PC-3 (cell line): ENCODE data around the gene SYT15. TPM values are rescaled to one million over a fixed set of nuclear protein-coding genes. Genes with fewer than 3 reads are reported as not detected.

Source experiments
- ATAC-seq: fragments of 200-7000 bp; cut with Tn5 transposase; 2 replicates; pipeline ENCODE4 v1.9.1; 2020; ENCODE audit warnings: mild to moderate bottlenecking, moderate library complexity
- BruUV-seq: library from RNA; stranded (reverse); fragments of 400-500 nt; replicated peaks from 2 replicates; lab custom pipeline; 2021; lab: Mats Ljungman, UMichigan
- CTCF ChIA-PET: fragments of 300-600 bp; sonication (Branson Sonifier 250); formaldehyde crosslinking; loops from one replicate; lab custom pipeline; 2022; ENCODE audit warnings: antibody characterized with exemption; lab: Charles Lee
- POLR2A ChIA-PET: fragments of 300-600 bp; sonication (Branson Sonifier 250); formaldehyde crosslinking; loops from one replicate; lab custom pipeline; 2022; ENCODE audit warnings: antibody characterized with exemption; ENCODE audit not compliant: unreplicated experiment; lab: Charles Lee
- DNase-seq: peaks from one replicate; pipeline ENCODE4 v3.0.0-alpha.2; 2015
- H2AFZ ChIP-seq: fragments of 300-600 bp; sonication (generic); 2 replicates; pipeline ENCODE4 v1.6.0; 2016; ENCODE audit warnings: antibody characterized with exemption, low read length
- H3F3A ChIP-seq: fragments of 300-600 bp; sonication (generic); one replicate; pipeline ENCODE4 v1.6.0; 2017; ENCODE audit warnings: antibody characterized with exemption, low read length, control low read depth, mild to moderate bottlenecking; ENCODE audit not compliant: unreplicated experiment
- H3K27ac ChIP-seq: fragments of 300-600 bp; sonication (generic); 2 replicates; pipeline ENCODE4 v1.5.1; 2016; ENCODE audit warnings: mild to moderate bottlenecking, low read length
- H3K27me3 ChIP-seq: fragments of 300-600 bp; sonication (generic); 2 replicates; pipeline ENCODE4 v1.6.1; 2016; ENCODE audit warnings: low read length, mixed read lengths
- H3K36me3 ChIP-seq: fragments of 300-600 bp; sonication (generic); 2 replicates; pipeline ENCODE4 v1.6.1; 2016; ENCODE audit warnings: low read depth, mixed run types, low read length, mixed read lengths
- H3K4me1 ChIP-seq: fragments of 300-600 bp; sonication (generic); 2 replicates; pipeline ENCODE4 v1.5.1; 2016; ENCODE audit warnings: low read length; ENCODE audit not compliant: insufficient read depth
- H3K4me2 ChIP-seq: fragments of 300-600 bp; sonication (generic); 2 replicates; pipeline ENCODE4 v1.6.0; 2016; ENCODE audit warnings: low read length
- H3K4me3 ChIP-seq: fragments of 300-600 bp; sonication (generic); 2 replicates; pipeline ENCODE4 v1.5.1; 2016; ENCODE audit warnings: mild to moderate bottlenecking, low read length, mixed read lengths
- H3K79me2 ChIP-seq: fragments of 300-600 bp; sonication (generic); 2 replicates; pipeline ENCODE4 v1.6.1; 2017; ENCODE audit warnings: low read length, mixed read lengths
- H3K9ac ChIP-seq: fragments of 300-600 bp; sonication (generic); 2 replicates; pipeline ENCODE4 v1.6.0; 2016; ENCODE audit warnings: mild to moderate bottlenecking, low read length
- H3K9me2 ChIP-seq: fragments of 300-600 bp; sonication (generic); replicated peaks from 2 replicates; pipeline ENCODE4 v1.6.1; 2016; ENCODE audit warnings: mixed run types, low read length, mixed read lengths
- H3K9me3 ChIP-seq: fragments of 300-600 bp; sonication (generic); 2 replicates; pipeline ENCODE4 v1.6.1; 2016; ENCODE audit warnings: low read length, mixed read lengths
- H4K20me1 ChIP-seq: fragments of 300-600 bp; sonication (generic); 2 replicates; pipeline ENCODE4 v1.6.1; 2016; ENCODE audit warnings: low read length, mixed read lengths
- EZH2 ChIP-seq: fragments of 300-600 bp; sonication (generic); IDR thresholded peaks from one replicate; pipeline ENCODE4 v1.6.1; 2017; ENCODE audit warnings: antibody characterized with exemption, mild to moderate bottlenecking, low read length; ENCODE audit not compliant: unreplicated experiment
- EZH2phosphoT487 ChIP-seq: fragments of 300-600 bp; sonication (generic); IDR thresholded peaks from 2 replicates; pipeline ENCODE4 v1.6.1; 2018; ENCODE audit warnings: mild to moderate bottlenecking, antibody characterized with exemption, low read length, borderline replicate concordance
- intact Hi-C: fragments of 100-400 bp; cut with micrococcal nuclease; formaldehyde crosslinking; loops from 2 replicates; pipeline ENCODE4 v1.9.0; 2023
- total RNA-seq: library from RNA; depleted of rRNA; stranded (reverse); fragments of >200 nt; gene quantifications from 2 replicates; pipeline ENCODE4 v1.2.3, GENCODE V29; 2014
- TF ChIP-seq, protein P1 (sequence below): fragments of 300-600 bp; sonication (generic); conservative IDR thresholded peaks from 2 replicates; pipeline ENCODE4 v1.5.1; 2017; ENCODE audit warnings: antibody characterized with exemption, low read depth, mild to moderate bottlenecking, low read length

The SYT15 gene
- total RNA-seq, 1 experiment from 2014 or later, result not detected

DNA sequence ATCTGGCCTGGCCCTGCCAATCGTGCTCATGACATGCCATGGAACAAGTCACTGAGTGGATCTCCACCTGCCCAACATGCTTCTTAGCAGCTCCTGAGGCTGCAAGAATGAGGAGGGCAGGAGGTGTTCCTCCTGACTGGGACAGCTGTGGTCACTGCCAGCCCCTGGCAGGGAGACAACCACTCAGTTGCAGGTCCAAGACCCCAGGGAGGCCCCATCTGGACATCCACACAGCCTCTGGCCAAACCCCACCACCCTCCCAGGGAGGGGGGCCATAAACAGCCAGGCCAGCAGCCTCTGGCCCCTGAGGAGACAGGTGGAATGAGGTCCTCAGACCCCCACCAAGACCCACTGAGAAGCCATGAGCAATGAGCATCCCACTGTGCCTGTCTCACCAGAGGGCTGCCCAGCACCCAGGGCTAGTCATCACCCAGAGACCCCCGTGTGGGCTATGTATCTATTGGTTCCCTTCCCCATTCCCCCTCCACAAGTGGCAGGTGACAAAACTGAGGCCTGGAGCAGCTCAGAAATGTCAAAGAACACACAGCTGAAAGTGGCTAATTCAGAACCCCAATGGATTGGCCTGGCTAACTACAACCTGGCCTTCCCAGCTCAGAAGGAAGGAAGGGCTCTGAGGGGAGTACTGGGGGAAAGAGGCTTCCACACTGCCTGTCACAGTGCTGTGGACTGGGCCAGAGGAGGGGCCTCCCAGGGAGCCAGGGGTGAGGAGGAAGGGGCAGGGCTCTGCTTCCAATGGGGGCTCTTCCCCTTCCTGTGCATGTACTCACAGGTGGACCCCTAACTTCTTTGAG, 25.5 kb upstream of the SYT15 start:
- Histone ChIP-seq H3K4me2 (no peak overlapping the region), H3K4me1 (no peaks in the 10 kb centered on the region), H3F3A (no peaks in the 10 kb centered on the region), H3K27ac (no peak overlapping the region), H3K4me3 (no peak overlapping the region), H3K9me2 (no peaks in the 10 kb centered on the region), H3K9ac (no peak overlapping the region), H4K20me1 (no peaks in the 10 kb centered on the region), H3K36me3 (no peaks in the 10 kb centered on the region), H3K9me3 (no peaks in the 10 kb centered on the region), H3K27me3 (no peaks in the 10 kb centered on the region), H3K79me2 (no peaks in the 10 kb centered on the region), H2AFZ (no peak overlapping the region)
- intact Hi-C loops, result no loop called here
- no TSS peak for BruUV-seq
- DNase-seq, result no peak
- no peak for ATAC-seq
- TF ChIP-seq EZH2phosphoT487 (no peak), EZH2 (no peak)
- TF ChIP-seq, protein P1, sequence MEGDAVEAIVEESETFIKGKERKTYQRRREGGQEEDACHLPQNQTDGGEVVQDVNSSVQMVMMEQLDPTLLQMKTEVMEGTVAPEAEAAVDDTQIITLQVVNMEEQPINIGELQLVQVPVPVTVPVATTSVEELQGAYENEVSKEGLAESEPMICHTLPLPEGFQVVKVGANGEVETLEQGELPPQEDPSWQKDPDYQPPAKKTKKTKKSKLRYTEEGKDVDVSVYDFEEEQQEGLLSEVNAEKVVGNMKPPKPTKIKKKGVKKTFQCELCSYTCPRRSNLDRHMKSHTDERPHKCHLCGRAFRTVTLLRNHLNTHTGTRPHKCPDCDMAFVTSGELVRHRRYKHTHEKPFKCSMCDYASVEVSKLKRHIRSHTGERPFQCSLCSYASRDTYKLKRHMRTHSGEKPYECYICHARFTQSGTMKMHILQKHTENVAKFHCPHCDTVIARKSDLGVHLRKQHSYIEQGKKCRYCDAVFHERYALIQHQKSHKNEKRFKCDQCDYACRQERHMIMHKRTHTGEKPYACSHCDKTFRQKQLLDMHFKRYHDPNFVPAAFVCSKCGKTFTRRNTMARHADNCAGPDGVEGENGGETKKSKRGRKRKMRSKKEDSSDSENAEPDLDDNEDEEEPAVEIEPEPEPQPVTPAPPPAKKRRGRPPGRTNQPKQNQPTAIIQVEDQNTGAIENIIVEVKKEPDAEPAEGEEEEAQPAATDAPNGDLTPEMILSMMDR, result no peak
- CTCF ChIA-PET, result no interaction called here
- POLR2A ChIA-PET, result no interaction called here

DNA sequence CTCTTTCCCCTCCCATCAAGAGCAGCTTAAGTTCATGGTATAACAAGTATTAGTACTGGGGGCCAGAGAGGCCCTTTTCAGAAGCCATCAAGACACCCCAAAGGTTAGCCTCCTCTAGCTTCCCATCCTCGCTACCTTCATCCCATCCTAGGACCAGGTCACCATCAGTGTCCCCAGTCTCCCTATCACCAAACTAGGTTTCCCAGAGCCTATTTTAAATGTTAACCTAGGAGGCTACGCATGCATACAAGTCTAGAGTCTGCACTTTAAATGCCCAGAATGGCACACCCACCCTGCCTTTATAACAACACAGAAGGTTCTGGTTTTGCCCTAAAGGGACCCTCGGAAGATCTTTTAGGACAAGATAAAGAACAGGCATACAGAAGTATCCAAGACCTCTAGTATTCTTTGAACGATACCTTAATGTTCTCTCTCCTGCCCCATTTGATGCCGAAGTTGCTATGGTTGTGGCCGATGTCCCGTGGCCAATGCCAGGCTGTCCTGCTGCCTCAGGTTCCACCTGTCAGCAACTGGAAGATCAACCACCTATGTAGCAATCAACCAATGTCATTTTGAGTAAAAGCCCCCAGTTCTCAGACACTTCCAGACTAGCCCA, 24.7 kb upstream of the SYT15 start:
- CTCF ChIA-PET, result no interaction called here
- ATAC-seq, result no peak
- TF ChIP-seq, protein P1, result no peak
- TF ChIP-seq EZH2 (no peak), EZH2phosphoT487 (no peak)
- Histone ChIP-seq H3K9ac (no peak overlapping the region), H3K36me3 (no peaks in the 10 kb centered on the region), H3K27ac (no peak overlapping the region), H4K20me1 (no peaks in the 10 kb centered on the region), H3K4me1 (no peaks in the 10 kb centered on the region; the same call in 1 of the 2 replicates), H3F3A (no peaks in the 10 kb centered on the region), H3K79me2 (no peaks in the 10 kb centered on the region), H3K9me3 (no peaks in the 10 kb centered on the region), H3K9me2 (no peaks in the 10 kb centered on the region), H3K27me3 (no peaks in the 10 kb centered on the region), H3K4me2 (no peak overlapping the region), H3K4me3 (no peak overlapping the region), H2AFZ (no peak overlapping the region)
- BruUV-seq, result no TSS peak
- DNase-seq, result no peak
- intact Hi-C loops, result no loop called here
- POLR2A ChIA-PET, result no interaction called here

DNA sequence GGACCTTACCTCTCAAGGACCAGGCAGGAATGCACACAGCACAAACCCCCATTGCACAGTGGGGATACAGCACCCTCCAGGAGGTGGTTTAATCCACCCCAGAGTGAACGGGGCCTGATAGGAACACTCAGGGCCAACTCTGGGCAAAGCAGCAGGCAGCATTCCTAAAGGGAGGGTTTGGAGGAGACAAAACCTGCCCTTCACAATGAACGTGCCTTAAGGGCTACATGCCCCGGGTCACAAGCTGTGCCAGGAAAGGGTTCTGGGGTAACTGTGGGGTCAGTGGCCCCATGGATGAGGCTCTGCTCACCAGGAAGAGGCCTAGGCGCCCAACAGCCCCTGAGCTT, 23.6 kb upstream of the SYT15 start:
- Histone ChIP-seq H3K27me3 (no peaks in the 10 kb centered on the region), H3K4me3 (no peak overlapping the region), H3K9ac (no peak overlapping the region), H3K36me3 (no peaks in the 10 kb centered on the region), H3K4me1 (no peaks in the 10 kb centered on the region; the same call in 1 of the 2 replicates), H3K79me2 (no peaks in the 10 kb centered on the region), H3K9me3 (no peaks in the 10 kb centered on the region), H3K9me2 (no peaks in the 10 kb centered on the region), H3F3A (no peaks in the 10 kb centered on the region), H4K20me1 (no peaks in the 10 kb centered on the region), H3K4me2 (no peak overlapping the region), H2AFZ (no peak overlapping the region), H3K27ac (no peak overlapping the region)
- ChIA-PET CTCF (no interaction called here), POLR2A (no interaction called here)
- DNase-seq, result no peak
- no peak for TF ChIP-seq EZH2
- TF ChIP-seq, protein P1, result no peak
- TF ChIP-seq EZH2phosphoT487, result no peak
- no TSS peak for BruUV-seq
- ATAC-seq, result no peak
- intact Hi-C loops, result no loop called here
